Fibroblast of skin of right biceps (primary cell): ENCODE data around the gene ZNF391.
"Not testable (repeated sequence)": the region's sequence is repeated elsewhere in the genome, so short reads cannot be mapped to it uniquely, and the experiment has no call there.

Experiments
- DNase-seq: peaks from one replicate; pipeline ENCODE4 v3.0.0-alpha.2; 2013

Gene ZNF391

DNA sequence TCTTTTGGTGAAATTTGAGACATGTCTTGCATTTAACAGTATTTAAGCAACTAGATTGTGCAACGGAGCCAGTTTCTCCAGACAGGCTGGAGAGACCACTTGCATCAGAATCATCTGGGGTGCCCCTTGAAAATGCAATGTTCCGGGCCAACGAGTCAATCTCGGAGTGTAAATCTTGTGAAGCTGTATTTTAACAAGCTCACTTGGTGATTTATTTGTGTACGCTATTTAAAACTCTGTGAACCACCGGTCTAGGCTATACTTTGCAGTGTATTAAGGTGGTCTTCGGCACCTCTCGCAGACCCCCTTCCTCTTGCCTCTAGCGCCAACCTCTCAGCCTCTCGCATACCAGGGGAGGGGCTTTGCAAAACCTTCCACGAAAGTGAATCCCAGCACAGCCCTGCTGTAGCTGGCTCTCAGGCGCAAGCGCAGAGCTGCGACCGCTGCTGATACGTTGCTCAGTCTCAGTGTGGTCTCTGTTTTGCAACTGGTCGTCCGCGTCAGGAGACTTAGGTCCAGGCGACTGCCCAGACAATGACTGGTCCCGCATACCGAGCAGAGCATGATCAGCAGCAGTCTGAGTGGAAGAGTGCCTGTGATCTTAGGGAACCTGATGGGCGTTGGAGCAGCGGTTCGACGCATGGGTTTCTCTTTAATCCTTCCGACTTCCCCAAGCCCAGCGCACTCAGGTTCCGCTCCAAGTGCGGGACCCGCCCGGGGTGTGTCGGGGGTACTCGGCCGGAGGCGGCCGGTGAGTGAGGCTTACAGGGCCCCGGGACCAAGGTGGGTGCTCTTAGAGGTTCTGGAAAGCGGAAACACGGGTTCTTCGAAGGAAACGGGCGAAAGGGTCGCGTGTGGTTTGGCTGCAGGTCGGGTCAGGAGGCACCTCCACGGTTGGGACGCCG lies at the start of gene ZNF391:
Gene ZNF391 (plus strand): TSS at position 467 of the 905 bp plus-strand sequence. CDS start 11,612 bp downstream, outside the sequence.
- DNase-seq, result peak; percentile 90

DNA sequence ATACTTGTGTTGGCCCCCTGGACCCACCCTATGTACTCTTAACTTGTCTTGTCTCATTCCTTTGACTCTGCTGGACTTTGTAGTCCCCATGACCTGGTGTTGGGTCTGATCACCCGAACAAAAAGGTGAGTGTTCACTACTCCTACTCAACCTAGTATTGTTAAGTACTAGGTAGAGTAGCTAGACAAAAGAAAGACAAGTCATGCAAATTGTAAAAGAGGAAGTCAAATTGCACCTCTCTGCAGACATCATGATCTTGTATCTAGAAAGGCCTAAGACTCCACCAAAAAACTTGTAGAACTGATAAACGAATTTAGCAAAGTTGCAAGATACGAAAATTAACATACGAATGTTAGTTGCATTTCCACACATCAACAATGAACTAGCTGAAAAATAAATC lies 35.7 kb upstream of the ZNF391 start:
- DNase-seq, result no peak

DNA sequence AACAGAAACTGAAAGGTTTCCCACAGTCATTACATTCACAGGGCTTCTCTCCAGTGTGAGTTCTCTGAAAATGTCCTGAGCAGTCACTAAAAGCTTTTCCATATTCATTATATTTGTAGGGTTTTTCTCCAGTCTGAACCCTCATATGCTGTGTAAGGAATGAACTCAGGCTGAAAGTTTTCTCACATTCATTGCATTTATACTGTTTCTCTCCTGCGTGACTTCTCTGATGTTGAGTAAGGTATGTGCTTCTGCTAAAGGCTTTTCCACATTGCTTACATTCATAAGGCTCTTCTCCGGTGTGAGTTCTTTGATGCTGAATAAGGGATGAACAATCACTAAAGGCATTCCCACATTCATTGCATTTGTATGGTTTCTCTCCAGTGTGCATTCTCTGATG lies 29.8 kb upstream of the ZNF391 start:
- DNase-seq, result no peak

DNA sequence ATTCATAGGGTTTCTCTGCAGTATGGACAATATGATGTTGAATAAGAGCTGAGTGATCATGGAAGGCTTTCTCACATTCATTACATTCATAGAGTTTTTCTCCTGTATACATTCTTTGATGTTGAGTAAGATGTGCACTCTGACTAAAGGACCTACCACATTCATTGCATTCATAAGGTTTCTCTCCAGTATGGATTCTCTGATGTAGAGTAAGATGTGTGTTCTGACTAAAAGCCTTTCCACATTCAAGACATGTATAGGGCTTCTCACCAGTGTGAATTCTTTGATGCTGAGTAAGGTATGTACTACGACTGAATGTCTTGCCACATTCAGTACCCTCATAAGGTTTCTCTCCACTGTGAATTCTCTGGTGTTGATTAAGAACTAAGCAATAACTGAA lies 29.3 kb upstream of the ZNF391 start:
- DNase-seq, result no peak

DNA sequence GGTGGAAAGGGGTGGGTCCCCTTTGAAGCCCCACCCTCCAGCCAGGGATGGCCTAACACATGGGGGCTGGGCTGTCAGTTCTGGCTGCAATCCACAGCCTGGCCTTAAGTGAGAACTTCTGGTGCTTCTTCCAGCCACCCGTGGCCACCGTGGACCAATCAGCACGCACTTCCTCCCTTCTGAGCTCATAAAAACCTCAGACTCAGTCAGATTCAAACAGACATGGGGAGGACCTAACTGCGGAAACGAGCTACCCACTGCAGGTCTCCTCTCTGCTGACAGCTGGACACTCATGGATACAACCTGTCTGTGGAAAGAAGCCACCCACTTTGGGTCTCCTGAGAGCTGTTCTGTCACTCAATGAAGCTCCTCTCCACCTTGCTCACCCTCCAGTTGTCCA lies 20.4 kb upstream of the ZNF391 start:
- no peak for DNase-seq

DNA sequence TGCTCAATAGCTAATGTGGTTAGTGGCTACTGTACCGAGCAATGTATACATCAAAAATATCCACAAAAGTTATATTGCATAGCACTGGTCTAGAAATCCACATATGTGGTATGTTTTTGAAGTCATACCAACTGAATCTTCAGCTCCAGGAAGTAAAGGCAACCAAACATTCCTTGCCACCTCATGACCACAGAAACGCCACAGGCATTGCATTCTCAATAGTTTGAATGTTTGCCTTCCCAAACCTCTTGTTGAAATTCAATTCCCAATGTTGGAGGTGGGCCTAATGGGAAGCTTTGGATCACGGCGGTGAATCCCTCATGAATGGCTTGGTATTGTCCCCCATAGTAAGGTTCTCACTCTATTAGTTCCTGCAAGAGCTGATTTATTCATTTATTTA lies 18.2 kb upstream of the ZNF391 start:
- DNase-seq, result no peak

DNA sequence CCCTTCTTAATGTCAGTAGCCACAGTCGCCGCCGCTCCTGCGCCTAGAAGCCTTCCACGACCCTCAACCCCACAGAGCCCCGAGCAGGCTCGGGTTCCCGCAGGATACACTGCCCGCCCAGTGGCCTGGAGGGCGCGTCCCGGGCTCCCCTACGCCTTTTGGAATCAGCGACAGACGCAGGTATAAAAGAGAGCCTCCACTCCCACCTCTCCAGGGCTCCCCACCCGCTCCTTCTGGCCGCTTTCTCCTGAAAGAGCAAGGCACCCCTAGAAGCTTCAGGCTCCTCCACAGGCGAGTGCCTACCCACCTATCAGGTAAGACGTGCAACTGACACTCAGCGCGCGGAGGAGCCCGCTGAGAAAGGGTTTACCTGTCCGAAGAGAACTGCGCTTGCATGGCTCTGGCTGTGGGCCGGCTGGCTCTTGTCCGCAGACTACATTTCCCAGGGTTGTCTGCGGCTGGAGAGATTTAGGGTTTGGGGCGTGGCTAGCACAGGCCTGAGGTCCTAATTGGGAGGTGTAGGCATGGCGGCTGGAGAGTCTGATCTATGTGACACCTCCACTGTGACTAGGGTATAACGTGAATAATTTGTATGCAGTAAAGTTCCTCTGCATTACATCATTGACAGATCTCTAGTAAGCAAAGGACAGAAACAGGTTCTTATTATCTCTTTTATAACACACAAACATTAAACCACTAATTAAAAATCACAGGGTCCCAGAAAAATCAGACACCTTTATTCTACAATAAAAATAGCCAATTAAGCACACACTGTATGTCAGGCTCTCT lies 13.5 kb upstream of the ZNF391 start:
- peak; percentile 63 for DNase-seq

DNA sequence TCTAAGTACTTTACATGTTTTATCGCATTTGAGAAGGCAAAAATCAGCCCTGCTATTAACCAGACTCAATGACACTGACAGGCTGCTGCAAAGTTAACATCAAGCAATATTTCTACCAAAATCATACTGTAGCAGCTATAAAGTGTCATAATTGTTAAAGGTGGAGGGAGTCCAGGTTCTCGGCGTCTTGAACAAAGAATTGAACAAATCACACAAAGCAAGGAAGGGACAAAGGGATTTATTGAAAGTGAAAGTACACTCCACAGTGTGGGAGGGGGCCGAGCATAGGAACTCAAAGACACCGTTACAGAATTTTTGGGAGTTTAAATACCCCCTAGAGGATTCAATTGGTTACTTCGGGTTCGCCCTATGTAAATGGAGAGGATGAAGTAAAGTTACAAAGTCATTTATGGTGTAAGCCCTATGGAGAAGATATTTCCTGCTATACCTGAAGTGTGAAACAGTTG lies 12.9 kb upstream of the ZNF391 start:
- DNase-seq, result peak; percentile 6

DNA sequence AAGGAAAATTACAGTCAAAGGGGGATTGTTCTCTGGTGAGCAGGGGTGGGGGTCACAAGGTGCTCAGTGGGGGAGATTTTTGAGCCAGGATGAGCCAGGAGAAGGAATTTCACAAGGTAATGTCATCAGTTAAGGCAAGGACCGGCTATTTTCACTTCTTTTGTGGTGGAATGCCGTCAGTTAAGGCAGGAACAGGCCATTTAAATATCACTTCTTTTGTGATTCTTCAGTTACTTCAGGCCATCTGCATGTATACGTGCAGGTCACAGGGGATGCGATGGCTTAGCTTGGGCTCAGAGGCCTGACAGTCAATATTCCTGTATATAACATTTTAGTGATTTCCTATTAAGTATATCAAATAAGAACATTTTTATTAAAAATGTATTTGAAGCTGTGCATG lies 10.2 kb upstream of the ZNF391 start:
- not testable (repeated sequence) for DNase-seq

DNA sequence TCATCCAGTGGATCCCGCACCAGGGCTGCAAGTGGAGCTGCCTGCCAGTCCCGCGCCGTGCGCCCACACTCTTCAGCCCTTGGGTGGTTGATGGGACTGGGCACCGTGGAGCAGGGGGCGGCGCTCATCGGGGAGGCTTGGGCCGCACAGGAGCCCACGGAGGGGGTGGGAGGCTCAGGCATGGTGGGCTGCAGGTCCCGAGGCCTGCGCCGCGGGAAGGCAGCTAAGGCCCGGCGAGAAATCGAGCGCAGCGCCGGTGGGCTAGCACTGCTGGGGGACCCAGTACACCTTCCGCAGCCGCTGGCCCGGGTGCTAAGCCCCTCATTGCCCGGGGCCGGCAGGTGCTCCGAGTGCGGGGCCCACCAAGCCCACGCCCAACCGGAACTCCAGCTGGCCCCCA lies 7.6 kb upstream of the ZNF391 start:
- not testable (repeated sequence) for DNase-seq

DNA sequence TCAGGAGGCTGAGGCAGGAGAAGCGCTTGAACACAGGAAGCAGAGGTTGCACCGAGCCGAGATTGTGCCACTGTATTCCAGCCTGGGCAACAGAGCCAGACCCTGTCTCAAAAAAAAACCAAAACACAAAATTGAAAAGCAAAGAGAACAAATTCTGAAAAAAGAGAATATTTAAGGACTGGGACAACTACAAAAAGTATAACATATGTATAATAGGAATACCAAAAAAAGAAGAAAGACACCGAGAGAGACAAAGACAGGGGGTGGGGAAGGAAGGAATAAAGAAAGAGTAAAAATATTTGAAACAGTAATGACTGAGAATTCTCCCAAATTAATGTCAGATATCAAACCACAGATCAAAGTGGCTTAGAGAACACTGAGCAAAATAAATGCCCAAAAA lies 5.5 kb upstream of the ZNF391 start:
- no peak for DNase-seq

DNA sequence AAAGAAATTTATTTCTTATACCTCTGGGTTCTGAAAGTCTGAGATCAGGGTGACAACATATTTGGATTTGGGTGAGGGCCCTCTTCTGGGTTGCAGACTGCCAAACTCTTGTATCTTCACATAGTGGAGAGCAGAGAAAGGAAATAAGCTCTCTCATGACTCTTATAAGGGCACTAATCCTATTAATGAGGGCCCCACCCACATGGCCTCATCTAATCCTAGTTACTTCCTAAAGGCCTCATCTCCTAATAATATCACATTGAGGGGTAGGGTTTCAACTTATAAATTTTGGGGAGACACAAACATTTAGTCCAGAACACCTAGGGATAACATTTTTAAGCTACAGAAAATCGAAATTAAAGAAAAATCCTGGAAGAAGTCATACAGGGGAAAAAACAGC lies 5.1 kb upstream of the ZNF391 start:
- no peak for DNase-seq

DNA sequence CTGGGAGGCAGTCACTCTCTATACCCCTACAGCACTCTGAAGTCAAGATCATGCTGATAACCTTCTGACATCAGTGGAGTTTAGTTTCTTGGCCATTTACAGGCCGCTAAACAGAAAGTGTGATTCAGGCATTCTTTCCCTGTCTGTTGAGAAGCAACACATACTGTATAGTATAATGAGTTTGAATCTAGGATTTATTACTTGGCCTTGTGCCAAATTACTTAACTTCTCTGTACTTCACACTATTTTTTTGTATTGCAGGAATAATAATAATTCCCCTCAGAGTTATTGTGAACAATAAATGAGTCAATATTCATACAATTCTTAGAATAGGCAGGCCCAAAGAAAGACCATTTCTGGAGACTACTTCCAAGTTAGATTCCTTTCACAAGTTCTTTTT lies 4.1 kb downstream of the ZNF391 start:
- no peak for DNase-seq

DNA sequence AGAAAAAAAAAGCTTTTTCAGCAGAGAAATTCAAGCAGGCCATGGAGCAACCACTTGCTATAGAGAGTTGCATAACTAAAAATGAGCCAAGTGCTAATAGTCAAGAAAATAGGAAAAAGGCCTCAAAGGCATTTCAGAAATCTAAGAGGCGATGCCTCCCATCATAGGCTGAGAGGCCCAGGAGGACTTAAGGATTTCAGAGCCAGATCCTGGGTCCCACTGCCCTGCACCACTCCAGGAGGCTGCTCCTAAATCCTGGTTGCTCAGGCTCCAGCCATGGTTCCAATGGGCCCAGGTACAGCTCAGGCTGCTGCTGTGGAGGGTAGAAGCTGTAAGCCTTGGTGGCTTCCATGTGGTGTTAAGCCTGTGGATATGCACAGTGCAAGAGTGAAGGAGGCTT lies 5.5 kb downstream of the ZNF391 start:
- DNase-seq, result no peak

DNA sequence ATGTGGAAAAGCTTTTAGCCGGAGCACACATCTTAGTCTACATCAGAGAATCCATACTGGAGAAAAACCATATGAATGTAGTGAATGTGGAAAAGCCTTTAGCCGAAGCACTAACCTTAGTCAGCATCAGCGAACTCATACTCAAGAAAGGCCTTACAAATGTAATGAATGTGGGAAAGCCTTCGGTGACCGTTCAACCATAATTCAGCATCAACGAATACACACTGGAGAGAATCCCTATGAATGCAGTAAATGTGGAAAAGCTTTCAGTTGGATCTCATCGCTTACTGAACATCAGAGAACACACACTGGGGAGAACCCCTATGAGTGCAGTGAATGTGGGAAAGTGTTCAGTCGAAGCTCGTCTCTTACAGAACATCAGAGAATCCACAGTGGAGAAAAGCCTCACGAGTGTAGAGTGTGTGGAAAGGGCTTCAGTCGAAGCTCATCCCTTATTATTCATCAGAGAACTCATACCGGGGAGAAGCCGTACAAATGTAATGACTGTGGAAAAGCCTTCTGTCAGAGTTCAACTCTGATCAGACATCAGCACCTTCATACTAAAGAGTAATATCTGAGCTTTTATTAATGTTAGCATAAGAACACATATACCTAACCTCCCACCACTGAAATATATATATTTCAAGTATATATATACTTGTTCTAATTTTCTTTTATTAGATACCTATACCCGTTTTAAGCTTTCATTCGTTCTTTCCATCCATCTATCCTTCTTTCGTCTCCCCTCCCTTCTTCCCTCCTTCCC lies 12.5 kb downstream of the ZNF391 start:
- no peak for DNase-seq

DNA sequence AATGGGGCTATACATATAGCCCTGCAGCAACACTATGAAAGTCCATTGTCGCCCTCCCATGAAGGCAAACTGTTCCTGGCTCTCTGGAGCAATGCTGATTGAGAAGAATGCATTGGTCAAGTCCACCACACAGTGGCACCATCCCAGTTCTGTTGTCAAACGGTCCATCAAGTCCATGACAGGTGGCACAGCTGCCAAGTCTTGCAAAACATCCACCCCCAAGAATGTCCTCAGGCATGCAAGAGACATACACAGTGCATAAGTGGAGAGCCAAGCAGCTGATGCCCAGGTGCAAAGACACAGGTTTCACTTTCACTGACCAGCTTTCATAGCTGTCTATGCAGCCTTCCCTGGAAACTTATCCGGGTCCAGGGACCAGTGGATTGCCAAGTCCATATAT lies 17.5 kb downstream of the ZNF391 start:
- DNase-seq, result no peak

DNA sequence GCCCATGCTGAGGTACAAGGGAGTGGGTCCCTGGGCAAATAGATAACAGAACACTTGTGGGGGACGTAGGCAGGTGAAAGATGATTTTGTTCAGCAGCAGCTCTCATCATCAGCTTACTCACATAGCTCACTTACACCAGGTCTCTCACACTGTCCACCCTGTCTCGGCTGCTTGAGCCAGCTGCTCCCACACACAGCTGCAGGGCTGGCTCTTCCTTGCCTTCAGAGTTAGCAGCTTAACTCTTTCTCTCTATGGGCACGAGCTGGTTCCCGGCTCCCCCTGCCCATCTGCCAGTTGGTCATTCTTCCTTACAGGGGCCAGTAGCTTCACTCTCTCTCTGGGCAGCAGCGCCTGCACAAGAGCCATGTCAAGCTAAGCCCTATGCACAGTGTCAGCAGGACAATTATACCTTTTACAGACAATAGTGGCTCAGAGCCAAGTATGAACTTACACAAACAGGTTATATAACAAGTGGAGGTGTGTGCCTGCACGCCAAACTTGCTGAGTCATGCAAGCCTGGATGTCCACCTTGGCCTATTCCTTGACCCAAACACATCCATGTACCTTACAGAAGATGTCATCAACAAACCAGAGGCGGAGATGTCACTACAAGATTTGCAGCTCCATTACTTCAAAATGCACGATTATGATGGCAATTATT lies 18.7 kb downstream of the ZNF391 start:
- DNase-seq, result no peak

DNA sequence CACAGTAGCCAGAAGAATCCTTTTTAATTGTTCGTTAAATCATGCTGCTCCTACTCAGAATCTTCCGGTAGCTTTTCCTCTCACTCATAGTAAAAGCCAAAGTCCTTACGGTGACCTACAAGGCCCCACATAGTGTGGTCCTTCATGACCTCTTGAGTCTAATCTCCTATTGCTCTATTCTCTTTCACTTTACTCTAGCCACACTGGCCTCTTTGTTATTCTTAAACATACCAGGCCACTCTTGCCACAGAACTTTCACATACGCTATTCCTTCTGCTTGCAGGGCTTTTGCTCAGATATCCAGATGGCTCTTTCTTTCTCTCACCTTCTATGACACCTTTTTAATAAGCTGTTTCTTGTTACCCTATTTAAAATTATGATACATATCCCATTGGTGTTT lies 25.7 kb downstream of the ZNF391 start:
- no peak for DNase-seq

DNA sequence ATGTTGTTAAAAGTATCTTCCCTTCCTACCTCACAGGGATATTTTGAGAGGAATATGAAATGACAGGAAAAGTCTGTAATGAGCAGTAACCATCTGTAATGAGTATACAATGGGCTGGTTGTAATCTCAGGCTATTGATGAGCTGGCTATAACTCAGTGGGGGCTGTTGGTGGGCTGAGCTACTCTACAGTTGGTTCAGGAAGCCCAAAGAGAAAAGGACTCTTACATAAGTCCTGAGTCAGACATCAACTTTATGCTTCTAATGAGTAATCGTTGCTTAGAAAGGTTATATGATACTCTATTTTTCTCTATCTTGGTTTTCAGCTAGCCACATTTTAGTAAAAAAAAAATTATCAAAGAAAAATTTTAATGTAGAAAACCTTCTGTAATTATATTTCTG lies 26.4 kb downstream of the ZNF391 start:
- no peak for DNase-seq

DNA sequence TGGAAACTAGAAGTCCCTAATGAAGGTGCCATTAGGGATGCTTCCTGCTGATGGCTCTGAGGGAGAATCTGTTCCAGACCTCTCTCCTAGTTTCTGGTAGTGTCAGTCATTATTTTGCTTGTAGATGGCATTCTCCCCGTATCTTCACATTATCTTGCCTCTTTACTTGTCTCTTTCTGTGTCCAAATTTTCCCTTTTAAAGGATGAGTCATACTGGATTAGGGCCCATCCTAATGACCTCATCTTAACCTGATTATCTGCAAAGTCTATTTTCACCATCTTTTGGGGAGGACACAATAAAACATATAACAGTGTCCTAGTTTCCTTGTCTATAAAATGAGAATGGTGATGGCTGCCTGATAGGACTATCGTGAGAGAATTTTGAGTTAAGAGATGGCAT lies 27.3 kb downstream of the ZNF391 start:
- no peak for DNase-seq

DNA sequence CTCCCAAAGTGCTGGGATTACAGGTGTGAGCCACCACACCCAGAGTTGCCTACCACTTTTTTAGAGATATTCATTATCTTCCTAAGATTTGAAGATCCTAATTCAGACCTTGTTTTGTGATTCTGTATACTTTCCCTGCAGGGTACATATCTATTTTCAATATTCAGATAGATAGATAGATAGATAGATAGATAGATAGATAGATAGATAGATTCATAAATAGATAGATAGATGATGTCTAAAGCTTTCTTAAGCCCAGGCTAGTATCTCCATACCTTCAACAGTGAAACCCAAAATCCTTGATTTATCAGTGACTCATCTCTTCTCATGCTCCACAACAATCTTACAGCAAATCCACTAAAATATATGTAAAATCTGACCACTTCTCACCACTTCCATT lies 30.8 kb downstream of the ZNF391 start:
- no peak for DNase-seq

DNA sequence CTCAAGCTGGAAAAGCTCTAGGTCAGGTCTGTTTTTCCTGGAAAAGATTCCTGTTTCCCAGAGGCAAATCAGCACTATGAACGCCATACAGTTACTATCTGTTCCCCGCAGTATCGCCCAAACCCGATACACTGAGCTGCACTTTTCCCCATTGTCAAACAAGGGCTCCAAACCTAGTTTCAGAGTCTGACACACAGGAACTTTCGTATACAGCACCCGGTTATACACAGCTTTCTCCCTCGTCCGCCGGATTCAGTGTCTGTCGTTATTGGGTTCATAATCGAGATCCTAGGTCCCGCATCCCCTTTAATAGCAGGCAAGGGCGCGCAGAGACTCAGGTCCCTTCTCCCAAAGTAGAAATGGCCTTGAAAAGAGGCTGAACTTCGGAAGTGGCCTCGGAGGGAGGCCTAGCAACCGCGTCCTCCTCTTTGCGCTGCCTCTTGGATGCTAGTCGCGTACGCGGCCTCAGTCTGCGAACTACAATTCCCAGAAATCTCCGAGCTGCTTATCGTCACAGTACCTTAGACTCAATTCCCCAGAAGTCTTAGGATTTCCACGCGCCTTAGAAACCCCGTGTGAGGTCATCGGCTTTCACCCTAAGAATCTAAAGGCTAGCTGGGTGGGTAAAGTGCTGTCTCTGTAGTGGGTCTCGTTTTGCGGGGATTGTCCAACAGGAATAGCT lies 34.2 kb downstream of the ZNF391 start:
- peak; percentile 6 for DNase-seq
